HCT116 (cell line): ENCODE results near the gene PCDH1. TPM values are rescaled to one million over a fixed set of nuclear protein-coding genes. Genes with fewer than 3 reads are reported as not detected.

Experiments
- ATAC-seq: fragments of 200-7000 bp; cut with Tn5 transposase; 2 replicates; pipeline ENCODE4 v1.9.1; 2020; ENCODE audit warnings: mild to moderate bottlenecking, moderate library complexity
- BruUV-seq: library from RNA; stranded (reverse); fragments of 400-500 nt; replicated peaks from 2 replicates; lab custom pipeline; 2021; lab: Mats Ljungman, UMichigan
- CTCF ChIA-PET: fragments of 300-600 bp; sonication (Branson Sonifier 250); formaldehyde crosslinking; loops from one replicate; lab custom pipeline; 2021; ENCODE audit warnings: antibody characterized with exemption; lab: Charles Lee
- POLR2A ChIA-PET: fragments of 300-600, 350-600 bp; sonication (Branson Sonifier 250); formaldehyde crosslinking; loops from one replicate; lab custom pipeline; 2021; ENCODE audit warnings: antibody characterized with exemption; lab: Charles Lee
- RAD21 ChIA-PET, 2 experiments: fragments of 300-600 bp; sonication (Branson Sonifier 250); formaldehyde crosslinking; loops; one replicate each; lab custom pipeline; 2023; ENCODE audit warnings: low total read pairs in 2 of 2; ENCODE audit not compliant: uncharacterized antibody in 2 of 2, unreplicated experiment in 2 of 2, low non-redundant PET in 1 of 2; lab: Charles Lee
- DNase-seq: peaks from one replicate; pipeline ENCODE4 v3.0.0-alpha.2; 2010; ENCODE audit warnings: low read depth, low spot score
- H2AFZ ChIP-seq: fragments of 200-600 bp; shearing (Covaris generic), sonication (generic); 2 replicates; pipeline ENCODE4 v1.6.1; 2017; ENCODE audit warnings: low read depth, mixed run types, mixed read lengths, antibody characterized with exemption, low read length; ENCODE audit not compliant: poor library complexity, severe bottlenecking
- H3K27ac ChIP-seq: 2 replicates; pipeline ENCODE4 v1.5.1; 2012; ENCODE audit warnings: low read depth, low read length
- H3K27me3 ChIP-seq: fragments of 200-600 bp; sonication (generic); 2 replicates; pipeline ENCODE4 v1.6.1; 2016; ENCODE audit warnings: mixed run types, low read length, mixed read lengths; ENCODE audit not compliant: insufficient read depth
- H3K36me3 ChIP-seq, 2 experiments: fragments of 200-500 bp in 1 of 2; fragments of 200-600 bp in 1 of 2; sonication (Bioruptor generic) in 1 of 2; sonication (generic) in 1 of 2; 2 replicates each; pipeline versions ENCODE4 v1.5.1 to v1.6.1; 2014 to 2016; ENCODE audit warnings: low read length in 2 of 2, inconsistent platforms in 1 of 2, mixed read lengths in 1 of 2, mixed run types in 1 of 2; ENCODE audit not compliant: insufficient read depth in 2 of 2, control insufficient read depth in 1 of 2
- H3K4me1 ChIP-seq, 2 experiments: fragments of 200-600 bp in 1 of 2; sonication (generic) in 1 of 2; 2 replicates each; pipeline versions ENCODE4 v1.5.1 to v1.6.1; 2012 to 2017; ENCODE audit warnings: low read length in 2 of 2, inconsistent platforms in 1 of 2, mild to moderate bottlenecking in 1 of 2, mixed read lengths in 1 of 2, mixed run types in 1 of 2, moderate library complexity in 1 of 2; ENCODE audit not compliant: insufficient read depth in 2 of 2, control insufficient read depth in 1 of 2
- H3K4me2 ChIP-seq: fragments of 200-600 bp; sonication (generic); 2 replicates; pipeline ENCODE4 v1.6.1; 2017; ENCODE audit warnings: mixed run types, low read length, mixed read lengths
- H3K4me3 ChIP-seq, 2 experiments: fragments of 200-600 bp in 1 of 2; sonication (generic) in 1 of 2; replicated peaks in 1 of 2; 2 replicates each; pipeline ENCODE4 v1.5.1; 2011 to 2016; ENCODE audit warnings: low read length in 2 of 2, control low read depth in 1 of 2, low read depth in 1 of 2, mild to moderate bottlenecking in 1 of 2, mixed read lengths in 1 of 2, mixed run types in 1 of 2
- H3K79me2 ChIP-seq: fragments of 200-600 bp; sonication (generic); 2 replicates; pipeline ENCODE4 v1.6.1; 2017; ENCODE audit warnings: mild to moderate bottlenecking, mixed run types, low read length, moderate library complexity, mixed read lengths; ENCODE audit not compliant: insufficient read depth
- H3K9ac ChIP-seq: fragments of 200-600 bp; sonication (generic); 2 replicates; pipeline ENCODE4 v1.6.1; 2016; ENCODE audit warnings: low read length, mixed read lengths
- H3K9me2 ChIP-seq: fragments of 200-600 bp; sonication (generic), shearing (Covaris generic); 2 replicates; pipeline ENCODE4 v1.6.1; 2017; ENCODE audit warnings: mixed run types, mild to moderate bottlenecking, moderate library complexity; ENCODE audit not compliant: insufficient read depth
- H3K9me3 ChIP-seq, 2 experiments: fragments of 200-500 bp in 1 of 2; fragments of 200-600 bp in 1 of 2; sonication (Bioruptor generic) in 1 of 2; sonication (generic) in 1 of 2; 2 replicates each; pipeline ENCODE4 v1.6.1; 2014 to 2017; ENCODE audit warnings: low read length in 2 of 2, mixed read lengths in 2 of 2, inconsistent platforms in 1 of 2, low read depth in 1 of 2, mild to moderate bottlenecking in 1 of 2, mixed run types in 1 of 2, moderate library complexity in 1 of 2; ENCODE audit not compliant: control insufficient read depth in 1 of 2, insufficient read depth in 1 of 2
- H4K20me1 ChIP-seq: fragments of 200-600 bp; sonication (generic), shearing (Covaris generic); 2 replicates; pipeline ENCODE4 v1.6.1; 2017; ENCODE audit warnings: mixed run types, mild to moderate bottlenecking, moderate library complexity; ENCODE audit not compliant: insufficient read depth
- CBX3 ChIP-seq: IDR thresholded peaks from 2 replicates; pipeline ENCODE4 v1.6.1; 2012; ENCODE audit warnings: low read depth
- CEBPB ChIP-seq: IDR thresholded peaks from 2 replicates; pipeline ENCODE4 v1.6.1; 2012; ENCODE audit warnings: low read depth
- EGR1 ChIP-seq: IDR thresholded peaks from 2 replicates; pipeline ENCODE4 v1.6.1; 2012; ENCODE audit warnings: low read depth
- EZH2phosphoT487 ChIP-seq: fragments of 200-600 bp; IDR thresholded peaks from 2 replicates; pipeline ENCODE4 v1.6.1; 2018; ENCODE audit warnings: antibody characterized with exemption, borderline replicate concordance
- FOSL1 ChIP-seq: IDR thresholded peaks from 2 replicates; pipeline ENCODE4 v1.6.1; 2012; ENCODE audit warnings: low read depth
- JUND ChIP-seq: IDR thresholded peaks from 2 replicates; pipeline ENCODE4 v1.6.1; 2012
- POLR2A ChIP-seq: IDR thresholded peaks from 2 replicates; pipeline ENCODE4 v1.7.0; 2011; ENCODE audit warnings: borderline replicate concordance; ENCODE audit not compliant: insufficient read depth, insufficient read length; ENCODE audit errors: extremely low read depth
- RAD21 ChIP-seq: IDR thresholded peaks from 2 replicates; pipeline ENCODE4 v1.6.1; 2012; ENCODE audit warnings: low read depth, mild to moderate bottlenecking
- SIN3A ChIP-seq: IDR thresholded peaks from 2 replicates; pipeline ENCODE4 v1.6.1; 2012; ENCODE audit warnings: low read depth
- SRF ChIP-seq: IDR thresholded peaks from 2 replicates; pipeline ENCODE4 v1.6.1; 2012; ENCODE audit warnings: low read depth
- TCF7L2 ChIP-seq: IDR thresholded peaks from 2 replicates; pipeline ENCODE4 v1.7.0; 2011; ENCODE audit warnings: borderline replicate concordance, inconsistent platforms; ENCODE audit not compliant: insufficient read depth, insufficient read length; ENCODE audit errors: extremely low read depth
- YY1 ChIP-seq: IDR thresholded peaks from 2 replicates; pipeline ENCODE4 v1.6.1; 2011; ENCODE audit warnings: low read length, low read depth, moderate library complexity, mild to moderate bottlenecking; ENCODE audit not compliant: insufficient replicate concordance; ENCODE audit errors: extremely low read depth
- intact Hi-C: fragments of 100-400 bp; cut with micrococcal nuclease; formaldehyde crosslinking; loops from 2 replicates; pipeline ENCODE4 v1.10.0; 2022
- total RNA-seq: library from RNA; stranded (reverse); gene quantifications from one replicate; pipeline ENCODE4 v1.2.1, GENCODE V29; 2021; ENCODE audit not compliant: unreplicated experiment
- TF ChIP-seq, protein P1 (sequence below): IDR thresholded peaks from 2 replicates; pipeline ENCODE4 v1.6.1; 2012

The PCDH1 gene
- total RNA-seq, 1 experiment from 2014 or later: 24.2 TPM

DNA sequence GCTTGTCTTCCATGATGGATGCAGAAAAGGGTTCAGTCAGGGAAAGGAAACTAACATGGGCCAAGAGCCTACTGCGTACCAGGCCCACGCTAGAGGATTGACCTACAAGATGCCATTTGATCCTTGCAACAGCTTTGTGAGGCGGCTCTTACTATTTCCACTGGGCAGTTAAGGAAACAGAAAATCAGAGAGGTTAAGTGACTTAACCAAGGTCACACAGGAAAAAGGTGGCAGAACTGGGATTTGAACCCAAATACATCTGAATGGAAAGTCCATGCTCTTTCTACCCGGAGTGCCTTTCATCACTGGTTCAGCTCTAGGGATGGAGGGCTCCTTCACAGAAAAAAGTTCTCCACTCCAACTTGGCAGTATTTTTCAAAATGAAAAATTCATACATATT is 50.0 kb downstream of the PCDH1 start:
- no peaks in the 10 kb centered on the region for H3K36me3 ChIP-seq
- BruUV-seq: no TSS peak
- CTCF ChIA-PET: no interaction called here

DNA sequence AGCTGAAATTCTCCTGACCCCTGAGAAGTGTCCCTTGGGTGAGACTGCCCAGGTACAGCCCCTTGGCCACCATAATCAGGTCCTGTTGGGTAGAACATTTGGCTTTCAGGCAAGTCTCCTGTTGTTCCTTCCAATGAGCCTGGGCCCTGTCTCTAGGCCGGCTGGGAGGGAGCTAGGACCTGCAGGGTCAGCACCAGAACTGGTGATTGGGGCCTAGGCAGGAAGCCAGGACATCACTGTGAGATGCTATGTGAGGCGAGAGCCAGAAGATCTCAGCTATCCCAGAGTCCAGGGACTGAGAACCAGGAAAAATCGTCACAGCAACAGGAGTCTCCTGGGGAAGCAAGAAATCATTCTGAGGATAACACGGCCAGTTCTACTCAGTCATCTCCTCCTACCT is 51.5 kb downstream of the PCDH1 start:
- intact Hi-C loops: no loop called here
- no peaks in the 10 kb centered on the region for H3K79me2 ChIP-seq
- BruUV-seq: no TSS peak
- H3K4me2 ChIP-seq: no peak overlapping the region
- peaks cover 8 to 17% of the 10 kb centered on the region in 2 experiments for H3K4me1 ChIP-seq
- no peak overlapping the region for H2AFZ ChIP-seq
- RAD21 ChIA-PET: interaction anchor here in 1 of 2 experiments (1.1 kb wide), 1 partner anchor 52 kb away, joined by 4 read pairs; no protein-coding TSS in a partner anchor
- H3K9me3 ChIP-seq: no peaks in the 10 kb centered on the region
- ATAC-seq: no peak
- CTCF ChIA-PET: interaction anchor here (0.6 to 2.4 kb wide), 5 partner anchors 9 to 135 kb away, joined by 3 to 7 read pairs (median 6); no protein-coding TSS in a partner anchor
- no peak overlapping the region for H3K9ac ChIP-seq
- H3K27me3 ChIP-seq: no peaks in the 10 kb centered on the region
- no peak for DNase-seq
- no peak overlapping the region for H3K4me3 ChIP-seq
- H4K20me1 ChIP-seq: no peaks in the 10 kb centered on the region
- no peak overlapping the region for H3K27ac ChIP-seq
- TF ChIP-seq, protein P1, sequence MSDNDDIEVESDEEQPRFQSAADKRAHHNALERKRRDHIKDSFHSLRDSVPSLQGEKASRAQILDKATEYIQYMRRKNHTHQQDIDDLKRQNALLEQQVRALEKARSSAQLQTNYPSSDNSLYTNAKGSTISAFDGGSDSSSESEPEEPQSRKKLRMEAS: no peak
- no peak for TF ChIP-seq JUND
- TF ChIP-seq RAD21: no peak
- no peak for TF ChIP-seq CBX3
- no peak for TF ChIP-seq FOSL1
- no peak for TF ChIP-seq YY1
- TF ChIP-seq EZH2phosphoT487: no peak
- TF ChIP-seq CEBPB: no peak
- no peak for TF ChIP-seq EGR1
- TF ChIP-seq POLR2A: no peak
- TF ChIP-seq TCF7L2: no peak
- POLR2A ChIA-PET: no interaction called here
- H3K36me3 ChIP-seq: no peaks in the 10 kb centered on the region
- H3K9me2 ChIP-seq: no peaks in the 10 kb centered on the region

More for the DNA sequence above, 50.0 kb downstream of the PCDH1 start:
- H2AFZ ChIP-seq: no peak overlapping the region
- ATAC-seq (no peak), DNase-seq (no peak)
- TF ChIP-seq SRF (no peak), FOSL1 (no peak), SIN3A (no peak)
- H3K4me2 ChIP-seq: no peak overlapping the region
- H3K79me2 ChIP-seq: no peaks in the 10 kb centered on the region
- POLR2A ChIA-PET: no interaction called here
- H3K9ac ChIP-seq: no peak overlapping the region
- no peak overlapping the region for H3K27ac ChIP-seq
- H3K4me1 ChIP-seq: peaks cover 14 to 31% of the 10 kb centered on the region in 2 experiments
- no peaks in the 10 kb centered on the region for H3K9me2 ChIP-seq
- RAD21 ChIA-PET: no interaction called here
- H4K20me1 ChIP-seq: no peaks in the 10 kb centered on the region
- no peak overlapping the region for H3K4me3 ChIP-seq
- intact Hi-C loops: no loop called here
- H3K27me3 ChIP-seq: no peaks in the 10 kb centered on the region
- H3K9me3 ChIP-seq: no peaks in the 10 kb centered on the region
